Measurements from ENCODE around the gene AKAP11. TPM values are rescaled to one million over a fixed set of nuclear protein-coding genes. Genes with fewer than 3 reads are reported as not detected.

The AKAP11 gene
- polyA plus RNA-seq, 1 experiment, result 29.8 TPM

DNA sequence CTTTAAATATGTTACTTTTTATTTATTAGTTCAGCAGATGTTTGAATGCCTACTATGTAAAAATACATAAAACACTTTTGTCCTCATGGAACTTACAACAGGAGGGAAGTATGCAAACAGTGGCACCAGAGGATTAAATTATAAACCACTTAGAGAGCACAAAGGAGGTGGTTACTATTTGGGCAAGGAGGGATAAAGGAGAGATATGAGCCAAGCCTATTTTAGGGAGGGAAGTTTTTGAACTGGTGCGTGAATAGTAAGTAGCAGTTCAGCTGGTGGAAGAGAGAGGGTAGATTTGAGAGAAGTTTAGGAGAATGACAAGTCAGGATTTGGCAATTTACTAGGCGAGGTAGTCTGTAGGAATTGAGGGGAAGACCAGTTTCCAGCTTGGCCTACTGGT, 8.6 kb downstream of the AKAP11 start:
- CTCF ChIA-PET, result no interaction called here
- POLR2A ChIA-PET, result no interaction called here
- no peaks in the 10 kb centered on the region for H3K9me3 ChIP-seq (ENCODE audit: control insufficient read depth, insufficient read depth, low read length)
- H3K27ac ChIP-seq (ENCODE audit: low read depth, low read length), result no peak overlapping the region
- no peaks in the 10 kb centered on the region for H3K27me3 ChIP-seq (ENCODE audit: control insufficient read depth, insufficient read depth, low read length)
- TF ChIP-seq, protein P1, sequence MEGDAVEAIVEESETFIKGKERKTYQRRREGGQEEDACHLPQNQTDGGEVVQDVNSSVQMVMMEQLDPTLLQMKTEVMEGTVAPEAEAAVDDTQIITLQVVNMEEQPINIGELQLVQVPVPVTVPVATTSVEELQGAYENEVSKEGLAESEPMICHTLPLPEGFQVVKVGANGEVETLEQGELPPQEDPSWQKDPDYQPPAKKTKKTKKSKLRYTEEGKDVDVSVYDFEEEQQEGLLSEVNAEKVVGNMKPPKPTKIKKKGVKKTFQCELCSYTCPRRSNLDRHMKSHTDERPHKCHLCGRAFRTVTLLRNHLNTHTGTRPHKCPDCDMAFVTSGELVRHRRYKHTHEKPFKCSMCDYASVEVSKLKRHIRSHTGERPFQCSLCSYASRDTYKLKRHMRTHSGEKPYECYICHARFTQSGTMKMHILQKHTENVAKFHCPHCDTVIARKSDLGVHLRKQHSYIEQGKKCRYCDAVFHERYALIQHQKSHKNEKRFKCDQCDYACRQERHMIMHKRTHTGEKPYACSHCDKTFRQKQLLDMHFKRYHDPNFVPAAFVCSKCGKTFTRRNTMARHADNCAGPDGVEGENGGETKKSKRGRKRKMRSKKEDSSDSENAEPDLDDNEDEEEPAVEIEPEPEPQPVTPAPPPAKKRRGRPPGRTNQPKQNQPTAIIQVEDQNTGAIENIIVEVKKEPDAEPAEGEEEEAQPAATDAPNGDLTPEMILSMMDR (IDR thresholded peaks at IDR 0.05; ENCODE audit: low read depth, low read length), result no peak
- DNase-seq (ENCODE audit: low read depth, low spot score), result no peak
- H3K4me3 ChIP-seq (ENCODE audit: low read depth, low read length), result no peak overlapping the region

DNA sequence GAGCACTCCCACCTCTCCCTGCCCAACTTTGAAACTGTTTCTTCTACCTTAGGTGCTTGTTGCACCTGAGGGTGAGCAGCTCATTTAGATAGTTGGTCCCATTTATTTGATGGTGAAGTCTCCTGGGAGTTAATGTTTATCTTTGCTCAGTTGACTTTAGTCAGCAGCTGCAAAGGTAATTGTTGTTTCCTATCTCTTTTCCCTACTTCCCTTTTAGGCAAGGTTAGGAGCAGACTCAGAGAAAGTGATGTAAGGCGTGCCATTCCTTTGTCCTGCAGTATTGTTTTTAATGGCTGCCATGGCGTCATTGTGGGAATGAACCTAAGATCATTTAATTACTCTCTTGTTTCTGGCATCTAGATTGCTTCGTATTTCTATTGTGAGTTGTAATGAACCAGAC, 11.6 kb downstream of the AKAP11 start:
- Histone ChIP-seq H3K27me3 (ENCODE audit: control insufficient read depth, insufficient read depth, low read length) (no peaks in the 10 kb centered on the region), H3K27ac (ENCODE audit: low read depth, low read length) (no peak overlapping the region), H3K9me3 (ENCODE audit: control insufficient read depth, insufficient read depth, low read length) (no peaks in the 10 kb centered on the region), H3K4me3 (ENCODE audit: low read depth, low read length) (no peak overlapping the region)
- CTCF ChIA-PET, result no interaction called here
- TF ChIP-seq, protein P1 (IDR thresholded peaks at IDR 0.05; ENCODE audit: low read depth, low read length), result no peak
- DNase-seq (ENCODE audit: low read depth, low spot score), result no peak
- POLR2A ChIA-PET, result no interaction called here

DNA sequence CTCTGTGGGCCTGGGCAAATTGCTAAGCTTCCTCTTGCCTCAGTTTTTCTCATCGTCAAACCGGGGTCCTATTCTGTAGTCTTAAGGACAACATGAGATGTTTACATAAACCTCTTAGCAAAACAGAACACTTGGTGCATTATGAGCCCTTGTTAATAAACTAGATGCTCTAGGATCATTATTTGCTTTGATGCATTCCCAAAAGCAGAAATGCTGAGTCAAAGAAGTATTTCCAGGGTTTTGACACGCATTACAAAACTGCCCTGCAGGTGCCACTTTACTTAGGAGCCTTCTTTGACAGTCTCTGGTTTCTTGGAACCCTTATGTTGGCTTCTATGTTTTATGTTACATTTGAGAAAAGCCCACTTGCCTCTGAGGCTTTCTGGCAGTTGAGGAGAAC, 12.1 kb downstream of the AKAP11 start:
- H3K9me3 ChIP-seq (ENCODE audit: control insufficient read depth, insufficient read depth, low read length), result no peaks in the 10 kb centered on the region
- no peak overlapping the region for H3K27ac ChIP-seq (ENCODE audit: low read depth, low read length)
- POLR2A ChIA-PET, result no interaction called here
- H3K27me3 ChIP-seq (ENCODE audit: control insufficient read depth, insufficient read depth, low read length), result no peaks in the 10 kb centered on the region
- TF ChIP-seq, protein P1 (IDR thresholded peaks at IDR 0.05; ENCODE audit: low read depth, low read length), result no peak
- no peak overlapping the region for H3K4me3 ChIP-seq (ENCODE audit: low read depth, low read length)
- CTCF ChIA-PET, result no interaction called here
- DNase-seq (ENCODE audit: low read depth, low spot score), result no peak

DNA sequence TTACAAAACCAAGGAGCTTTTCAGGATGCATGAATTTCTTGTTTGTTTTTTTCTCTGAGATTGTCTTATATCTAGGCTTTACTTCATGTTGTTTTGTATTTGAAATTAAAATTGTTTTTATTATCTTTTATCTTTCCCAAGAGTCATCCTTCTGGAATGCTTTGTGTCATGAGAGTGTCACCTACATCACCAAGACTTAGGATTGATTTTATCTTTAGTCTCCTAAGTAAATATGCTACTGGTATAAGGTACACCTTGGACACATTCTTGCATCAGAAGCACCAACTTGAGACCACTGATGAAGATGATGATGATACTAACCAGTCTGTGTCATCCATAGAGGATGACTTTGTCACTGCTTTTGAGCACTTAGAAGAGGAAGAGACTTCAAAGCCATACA, 26.4 kb downstream of the AKAP11 start:
- Histone ChIP-seq H3K4me3 (ENCODE audit: low read depth, low read length) (no peak overlapping the region), H3K27ac (ENCODE audit: low read depth, low read length) (no peak overlapping the region), H3K9me3 (ENCODE audit: control insufficient read depth, insufficient read depth, low read length) (no peaks in the 10 kb centered on the region), H3K27me3 (ENCODE audit: control insufficient read depth, insufficient read depth, low read length) (no peaks in the 10 kb centered on the region)
- TF ChIP-seq, protein P1 (IDR thresholded peaks at IDR 0.05; ENCODE audit: low read depth, low read length), result no peak
- no peak for DNase-seq (ENCODE audit: low read depth, low spot score)
- ChIA-PET POLR2A (no interaction called here), CTCF (no interaction called here)

DNA sequence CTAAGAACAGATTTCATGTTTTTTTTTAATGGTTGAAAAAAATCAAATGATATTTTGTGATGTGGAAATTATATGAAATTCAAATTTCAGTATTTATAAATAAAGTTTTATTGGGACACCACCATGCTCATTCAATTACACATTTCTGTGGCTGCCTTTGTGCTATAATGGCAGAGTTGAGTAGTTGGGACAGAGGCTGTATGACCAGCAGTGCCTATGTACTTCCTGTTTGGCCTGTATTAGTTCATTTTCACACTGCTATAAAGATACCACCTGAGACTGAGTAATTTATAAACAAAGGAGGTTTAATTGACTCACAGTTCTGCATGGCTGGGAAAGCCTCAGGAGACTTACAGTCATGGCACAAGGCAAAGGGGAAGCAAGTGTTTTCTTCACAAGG, 33.6 kb downstream of the AKAP11 start:
- ChIA-PET CTCF (interaction anchor here (0.5 kb wide), 1 partner anchor 187 kb away, joined by 3 read pairs; no protein-coding TSS in a partner anchor), POLR2A (no interaction called here)
- no peak overlapping the region for H3K27ac ChIP-seq (ENCODE audit: low read depth, low read length)
- H3K9me3 ChIP-seq (ENCODE audit: control insufficient read depth, insufficient read depth, low read length), result no peaks in the 10 kb centered on the region
- H3K27me3 ChIP-seq (ENCODE audit: control insufficient read depth, insufficient read depth, low read length), result no peaks in the 10 kb centered on the region
- H3K4me3 ChIP-seq (ENCODE audit: low read depth, low read length), result no peak overlapping the region
- TF ChIP-seq, protein P1 (IDR thresholded peaks at IDR 0.05; ENCODE audit: low read depth, low read length), result no peak
- no peak for DNase-seq (ENCODE audit: low read depth, low spot score)
